Smooth muscle cell of the brain vasculature (primary cell): ENCODE data around the gene FAM32A.
"Not testable (repeated sequence)": the region's sequence is repeated elsewhere in the genome, so short reads cannot be mapped to it uniquely, and the experiment has no call there.

Experiments used
- DNase-seq: peaks from one replicate; pipeline ENCODE4 v3.0.0-alpha.2; 2012; ENCODE audit warnings: low read depth, low spot score

FAM32A gene

GRCh38 chr19:16164222-16164890 lies 20.9 kb upstream of the FAM32A start:
- no peak for DNase-seq

GRCh38 chr19:16166417-16166816 lies 18.8 kb upstream of the FAM32A start:
- DNase-seq, result no peak

- DNase-seq, result no peak
Observed at GRCh38 chr19:16167055-16167454, 18.2 kb upstream of the FAM32A start.

DNA sequence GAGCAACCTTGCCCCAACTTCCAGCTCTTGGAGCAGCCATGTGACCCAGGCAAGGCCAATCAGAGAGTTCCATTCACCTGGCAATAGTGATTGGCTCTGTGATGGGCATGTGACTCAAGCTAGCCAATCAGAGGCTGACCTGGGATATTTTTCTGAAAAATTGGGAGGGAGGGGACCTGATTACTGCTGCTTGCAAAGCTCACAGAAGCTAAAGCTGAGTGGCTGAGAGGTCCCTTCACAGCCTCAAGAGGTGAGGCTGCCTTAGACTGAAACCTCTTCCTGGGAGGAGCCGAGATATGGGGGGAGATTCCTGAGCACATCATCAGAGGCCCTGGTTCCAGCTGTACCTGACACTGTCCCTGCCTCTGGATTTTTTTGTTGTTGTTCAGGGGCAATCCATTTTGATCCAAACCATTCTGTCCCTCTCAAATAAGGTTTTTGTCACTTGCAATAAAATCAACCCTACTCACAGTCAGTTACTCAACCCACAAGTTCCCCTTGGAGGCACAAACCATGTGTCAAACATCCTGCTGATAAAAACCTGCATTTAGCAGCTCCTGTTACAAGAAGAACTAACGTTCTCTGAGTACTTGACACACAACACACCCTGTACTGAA lies 16.6 kb upstream of the FAM32A start:
- no peak for DNase-seq

- no peak for DNase-seq
Observed at GRCh38 chr19:16170134-16170533, 15.1 kb upstream of the FAM32A start.

DNA sequence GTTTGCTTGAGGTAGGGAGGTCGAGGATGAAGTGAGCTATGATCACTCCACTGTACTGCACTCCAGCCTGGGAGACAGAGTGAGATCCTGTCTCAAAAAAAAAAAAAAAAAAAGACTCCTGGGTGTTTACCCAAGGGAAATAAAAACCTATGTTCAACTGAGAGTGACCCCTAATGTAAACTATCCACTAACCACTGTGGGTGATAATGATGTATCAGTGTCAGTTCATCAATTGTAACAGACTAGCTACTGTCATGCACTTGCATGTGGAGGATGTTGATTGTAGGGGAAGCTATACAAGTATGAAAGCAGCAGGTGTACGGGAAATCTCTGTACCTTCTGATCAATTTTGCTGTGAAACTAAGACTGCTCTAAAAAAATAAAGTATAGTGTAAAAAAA lies 9.3 kb upstream of the FAM32A start:
- no peak for DNase-seq

GRCh38 chr19:16178866-16179265 lies 6.3 kb upstream of the FAM32A start:
- not testable (repeated sequence) for DNase-seq

DNA sequence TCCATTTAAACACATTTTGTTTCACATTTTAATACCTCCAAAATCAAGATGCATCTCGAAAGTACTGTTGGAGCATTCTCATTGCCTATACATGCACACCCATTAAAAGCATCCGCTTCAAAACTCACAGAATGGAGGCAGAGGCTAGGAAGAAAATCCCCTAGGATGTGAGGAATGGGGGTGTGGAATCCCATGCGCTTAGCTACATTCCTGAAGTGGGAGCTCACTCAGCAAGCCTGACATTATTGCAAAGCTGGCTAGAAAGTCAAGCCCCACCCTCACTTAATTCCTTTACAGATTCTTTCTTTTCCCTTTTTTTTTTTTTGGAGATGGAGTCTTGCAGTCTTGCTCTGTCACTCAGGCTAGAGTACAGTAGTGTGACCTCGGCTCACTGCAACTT lies 4.6 kb upstream of the FAM32A start:
- no peak for DNase-seq

DNA sequence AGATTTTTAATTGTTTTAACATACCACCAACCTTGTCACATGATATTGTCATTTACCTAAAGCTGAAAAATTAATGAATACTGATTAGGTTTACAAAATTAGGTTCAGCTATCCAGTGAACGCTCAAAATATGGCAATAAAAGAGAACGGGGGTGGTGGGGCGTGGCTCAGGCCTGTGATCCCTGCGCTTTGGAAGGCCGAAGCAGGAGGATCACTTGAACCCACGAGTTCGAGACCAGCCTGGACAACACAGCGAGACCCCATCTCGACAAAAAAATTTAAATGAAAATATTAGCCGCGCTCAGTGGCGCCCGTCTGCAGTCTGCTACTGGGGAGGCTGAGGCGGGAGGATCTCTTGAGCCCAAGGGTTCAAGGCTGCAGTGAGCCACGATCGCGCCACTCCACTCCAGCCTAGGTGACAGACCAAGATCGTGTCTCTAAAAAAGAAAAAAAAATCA lies 516 bp upstream of the FAM32A start:
- no peak for DNase-seq

DNA sequence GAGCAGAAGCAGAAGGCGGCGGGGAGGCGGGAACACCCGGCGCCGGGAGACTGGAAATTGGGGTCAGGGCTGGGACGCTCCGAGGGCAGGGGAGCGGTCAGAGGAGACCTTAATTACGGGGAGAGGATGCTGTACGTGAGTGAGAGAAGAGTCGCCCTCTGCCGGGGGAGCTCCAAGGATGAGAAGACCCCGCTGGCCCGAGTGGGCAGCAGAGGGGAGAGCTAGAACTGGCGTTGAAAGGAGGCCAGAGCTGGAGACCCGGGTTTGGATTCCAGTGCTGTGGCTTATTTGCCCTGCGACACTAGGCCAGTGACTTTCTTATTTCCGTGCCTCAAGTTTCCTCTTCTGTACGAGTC lies 536 bp downstream of the FAM32A start:
- no peak for DNase-seq

DNA sequence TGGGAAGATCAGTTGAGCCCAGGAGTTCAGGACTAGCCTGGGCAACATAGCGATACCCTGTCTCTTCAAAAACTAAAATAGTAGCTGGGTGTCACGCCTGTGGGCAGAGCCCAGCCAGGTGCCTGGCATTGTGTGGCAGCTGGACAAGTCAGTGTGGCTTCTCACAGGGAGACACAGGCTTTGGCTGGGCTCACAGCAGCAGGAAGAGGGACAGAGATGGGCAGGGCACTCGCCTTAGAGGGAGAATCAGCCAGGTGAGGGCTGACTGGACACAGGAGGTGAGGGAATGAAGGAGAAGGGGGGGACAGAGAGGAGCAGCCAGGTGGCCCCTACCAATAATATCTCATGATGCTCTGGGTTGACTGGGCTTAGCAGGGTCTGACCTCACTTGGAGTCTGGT lies 3.3 kb downstream of the FAM32A start:
- no peak for DNase-seq

- DNase-seq, result no peak
Observed at GRCh38 chr19:16190198-16190597, 5.0 kb downstream of the FAM32A start.

- DNase-seq, result no peak
Observed at GRCh38 chr19:16190736-16191135, 5.5 kb downstream of the FAM32A start.

GRCh38 chr19:16191216-16191908 lies 6.2 kb downstream of the FAM32A start:
- no peak for DNase-seq

DNA sequence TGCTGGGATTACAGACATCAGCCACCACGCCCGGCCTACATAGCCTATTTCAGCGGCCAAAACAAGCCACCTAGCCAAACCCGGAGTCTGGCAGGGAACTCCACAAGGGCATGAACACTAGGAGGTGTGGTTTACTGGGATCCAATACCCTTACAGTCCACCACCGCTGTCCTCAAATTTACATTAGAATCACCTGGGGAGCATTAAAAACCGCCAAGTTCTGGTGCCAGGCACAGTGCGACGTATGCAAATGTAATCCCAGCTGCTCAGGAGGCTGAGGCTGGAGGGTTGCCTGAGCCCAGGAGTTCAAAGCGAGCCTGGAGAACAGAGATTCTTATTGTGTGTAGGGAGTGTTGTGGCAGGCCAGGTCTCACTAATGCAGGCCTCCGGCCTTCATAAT lies 8.3 kb downstream of the FAM32A start:
- no peak for DNase-seq

DNA sequence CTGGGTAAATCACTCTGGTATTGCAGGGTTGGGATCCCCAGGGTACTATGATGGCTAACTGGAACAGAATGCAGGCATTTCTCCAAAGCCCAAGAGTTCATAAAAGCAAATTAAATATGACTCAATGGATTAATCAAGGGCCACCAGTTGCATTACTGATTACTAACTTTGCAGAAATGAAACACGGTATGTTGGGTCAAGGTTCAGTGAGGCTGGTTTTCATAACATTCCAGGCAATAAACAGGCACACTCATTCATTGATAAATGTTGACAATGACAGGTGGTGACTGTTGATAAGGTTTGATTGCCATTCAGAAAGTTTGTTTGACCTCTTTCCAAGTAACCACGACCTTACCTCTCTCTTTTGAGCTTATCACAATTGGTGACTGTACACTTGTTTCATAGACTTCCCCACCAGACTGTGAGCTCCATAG lies 12.0 kb downstream of the FAM32A start:
- DNase-seq, result no peak

- peak; percentile 91 for DNase-seq
Observed at GRCh38 chr19:16197622-16198369, 12.6 kb downstream of the FAM32A start, which contains the start of gene AP1M1. TSS of gene AP1M1 (plus strand) at chr19:16197911. CDS start at chr19:16198027, 116 bp downstream.

- no peak for DNase-seq
Observed at GRCh38 chr19:16198370-16198651, 13.1 kb downstream of the FAM32A start.

DNA sequence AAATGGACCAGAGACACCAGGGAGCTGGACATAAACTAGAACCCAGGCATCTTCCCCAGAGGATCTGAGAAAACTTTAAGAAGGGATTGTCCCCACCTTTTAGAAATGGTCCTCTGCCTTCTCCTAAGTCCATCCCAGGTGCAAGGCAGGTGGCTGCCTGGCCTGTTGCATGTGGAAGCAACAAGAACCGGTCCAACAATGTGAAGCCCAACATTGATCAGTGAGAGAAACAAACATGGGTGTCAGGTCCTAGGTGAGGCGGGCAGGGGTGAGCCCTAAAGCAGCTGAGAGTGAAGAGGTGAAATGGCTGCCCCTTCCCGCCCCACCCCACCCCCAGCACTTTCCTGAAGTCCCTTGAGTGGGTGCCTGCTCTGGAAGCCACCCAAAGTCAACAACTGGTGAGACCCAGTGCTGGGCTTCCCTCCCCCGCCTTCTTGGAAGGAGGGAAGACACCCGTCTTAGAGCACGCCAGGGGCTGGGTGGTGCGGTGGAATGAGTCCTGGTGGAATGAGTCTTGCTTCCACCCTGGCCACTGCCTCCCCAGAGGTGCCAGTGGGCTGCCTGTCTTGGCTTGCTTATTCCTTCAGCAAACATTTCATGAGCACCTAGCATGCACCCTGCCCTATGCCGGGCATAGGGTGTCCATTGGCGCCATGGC lies 14.2 kb downstream of the FAM32A start:
- no peak for DNase-seq

DNA sequence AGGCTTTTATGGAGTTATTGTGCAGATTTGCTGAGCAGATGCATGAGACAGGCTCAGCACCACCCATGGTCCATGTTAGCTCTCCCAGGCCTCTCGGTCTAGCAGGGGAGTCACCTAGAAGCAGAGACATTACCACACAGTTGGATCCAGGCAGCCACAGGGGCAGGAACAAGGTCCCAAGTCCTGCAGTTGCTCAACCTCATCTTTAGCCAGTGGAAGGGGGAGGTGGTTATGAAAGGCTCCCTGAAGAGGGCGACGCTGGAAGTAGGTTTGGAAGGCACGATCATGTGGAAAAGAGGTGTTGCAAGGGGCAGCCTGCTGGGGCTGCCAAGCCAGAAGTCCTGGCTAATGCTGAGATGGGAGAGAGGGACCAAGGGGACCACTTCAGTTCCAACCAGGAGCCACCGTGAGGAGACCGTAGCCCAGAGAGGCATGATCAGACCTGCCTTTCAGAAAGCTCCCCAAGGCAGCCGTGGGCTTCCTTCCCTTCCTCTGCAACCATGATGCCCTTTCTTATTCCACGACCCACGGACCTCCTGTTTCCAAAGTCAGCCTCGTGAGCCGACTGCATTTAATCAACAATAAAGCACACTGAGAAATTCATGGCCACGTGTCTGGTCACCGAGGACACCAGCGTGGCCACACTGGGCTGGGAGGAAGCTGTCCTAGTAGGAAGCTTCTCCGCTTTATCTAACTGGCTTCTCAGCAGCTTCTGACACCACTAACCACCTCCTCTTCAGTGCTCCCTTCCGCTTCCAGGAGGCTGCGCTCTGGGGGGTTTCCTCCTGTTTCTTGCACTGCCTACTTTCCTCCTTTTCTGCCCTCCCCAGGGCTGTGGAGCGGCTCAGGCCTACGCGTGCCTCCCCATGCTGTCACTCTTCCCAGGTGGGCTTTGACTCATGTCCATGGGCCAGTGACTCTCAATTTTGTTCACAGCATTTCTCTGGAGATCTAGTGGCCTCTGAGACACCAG lies 15.1 kb downstream of the FAM32A start:
- DNase-seq, result no peak

GRCh38 chr19:16201011-16201391 lies 15.8 kb downstream of the FAM32A start:
- DNase-seq, result no peak
